Breast epithelium (tissue), 3 donors: ENCODE results near the gene LBX1.

Experiments used
- CTCF ChIP-seq, 3 donors: fragments of 450-650 bp; IDR thresholded peaks; one replicate each; pipeline ENCODE4 v1.5.1; 2016 to 2017; ENCODE audit warnings: antibody characterized with exemption in 3 of 3, mild to moderate bottlenecking in 3 of 3, moderate library complexity in 3 of 3
- POLR2A ChIP-seq: fragments of 450-650 bp; IDR thresholded peaks from one replicate; pipeline ENCODE4 v1.6.1; 2016; ENCODE audit warnings: antibody characterized with exemption, mild to moderate bottlenecking, moderate library complexity

- TF ChIP-seq CTCF (IDR thresholded peaks at IDR 0.05) (no peak), POLR2A (no peak)
Observed at GRCh38 chr10:101262147-101262546, 32.9 kb upstream of the LBX1 start.
